ENCODE data around the gene KEAP1.

- TF ChIP-seq CTCF (conservative IDR thresholded peaks at IDR 0.05; ENCODE audit: low read length) (peak; percentile 77), EZH2phosphoT487 (IDR thresholded peaks at IDR 0.05; ENCODE audit: borderline replicate concordance, low read depth, low read length) (no peak)
Measured at GRCh38 chr19:10471909-10472308, 31.2 kb downstream of the KEAP1 start.
